ENCODE measurements around the gene KIF11.
"Not testable (repeated sequence)": the region's sequence is repeated elsewhere in the genome, so short reads cannot be mapped to it uniquely, and the experiment has no call there.

The KIF11 gene

GRCh38 chr10:92592761-92593618 lies at the start of gene KIF11:
Gene KIF11, plus strand, starts transcription at chr10:92593130. Its CDS starts 246 bp downstream, at chr10:92593376.
- peak; percentile 97 to 98 for DNase-seq

- DNase-seq, result peak; percentile 67 to 74
These were observed 48.6 kb upstream of the KIF11 start for GRCh38 chr10:92544296-92544695.

GRCh38 chr10:92545556-92545955 lies 47.4 kb upstream of the KIF11 start:
- DNase-seq, result no peak

- no peak for DNase-seq
These were observed 45.3 kb upstream of the KIF11 start for GRCh38 chr10:92547676-92548075.

- no peak for DNase-seq
These were observed 42.0 kb upstream of the KIF11 start for GRCh38 chr10:92550924-92551323.

DNA sequence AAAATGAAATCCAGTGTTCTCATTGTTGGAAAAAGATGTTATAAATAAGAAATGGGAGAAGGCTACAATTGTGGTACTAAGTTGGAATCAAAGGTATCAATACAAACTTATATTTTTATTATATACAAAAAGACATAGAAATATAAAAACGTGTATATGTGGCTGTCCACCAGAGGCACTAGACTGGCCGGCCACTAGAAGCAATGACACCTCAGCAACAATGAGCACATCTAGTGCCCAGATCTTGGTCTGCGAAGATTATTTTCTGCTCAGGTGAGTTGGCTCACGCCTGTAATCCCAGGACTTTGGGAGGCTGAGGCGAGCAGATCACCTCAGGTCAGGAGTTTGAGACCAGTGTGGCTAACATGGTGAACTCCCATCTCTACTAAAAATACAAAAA lies 40.6 kb upstream of the KIF11 start:
- no peak for DNase-seq

DNA sequence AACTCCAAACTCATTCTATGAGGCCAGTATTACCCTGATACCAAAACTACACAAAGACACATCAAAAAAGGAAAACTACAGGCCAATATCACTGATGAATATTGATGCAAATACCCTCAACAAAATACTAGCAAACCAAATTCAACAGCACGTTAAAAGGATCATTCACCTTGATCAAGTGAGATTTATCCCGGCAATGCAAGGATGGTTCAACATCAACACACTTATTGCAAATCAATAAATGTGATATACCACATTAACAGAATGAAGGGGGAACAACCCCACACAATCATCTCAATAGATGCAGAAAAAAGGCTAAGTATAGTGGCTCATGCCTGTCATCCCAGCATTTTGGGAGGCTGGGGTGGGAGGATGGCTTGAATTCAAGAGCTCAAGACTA lies 39.0 kb upstream of the KIF11 start:
- DNase-seq, result no peak

DNA sequence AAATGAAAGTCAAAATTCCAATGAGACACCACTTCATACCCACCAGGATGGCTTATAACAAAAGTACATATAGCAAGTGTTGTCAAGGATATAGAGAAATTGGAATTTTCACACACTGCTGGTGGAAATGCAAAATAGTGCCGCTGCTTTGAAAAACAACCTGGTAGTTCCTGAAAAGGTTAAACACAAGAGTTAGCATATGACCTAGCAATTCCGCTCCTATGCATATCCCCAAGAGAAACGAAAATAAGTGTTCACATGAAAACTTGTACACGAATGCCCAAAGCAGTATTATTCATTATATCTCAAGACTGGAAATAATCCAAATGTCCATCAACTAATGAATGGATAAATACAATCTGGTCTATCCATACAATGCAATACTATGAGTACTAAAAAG lies 33.9 kb upstream of the KIF11 start:
- no peak for DNase-seq

DNA sequence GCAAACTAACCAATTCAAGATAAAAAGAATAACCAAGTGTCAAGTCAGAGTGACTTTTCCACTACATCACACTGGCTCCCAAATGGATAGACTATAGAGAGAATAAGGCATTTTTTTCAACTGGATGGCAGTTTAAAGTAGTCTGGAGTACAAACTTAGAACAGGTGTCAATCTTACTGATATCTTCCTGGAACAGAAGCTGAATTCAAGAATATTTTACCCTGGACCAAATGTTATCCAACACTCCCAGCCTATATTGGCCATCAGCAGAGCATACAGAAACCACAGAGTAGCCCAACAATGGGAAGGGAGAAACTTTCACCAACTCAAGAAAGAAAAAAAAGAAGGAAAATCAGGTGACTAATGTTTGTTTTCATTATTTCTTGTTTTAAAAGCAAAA lies 30.5 kb upstream of the KIF11 start:
- DNase-seq, result no peak

- DNase-seq, result peak; percentile 49 to 65
These were observed 24.9 kb upstream of the KIF11 start for GRCh38 chr10:92567952-92568600.

DNA sequence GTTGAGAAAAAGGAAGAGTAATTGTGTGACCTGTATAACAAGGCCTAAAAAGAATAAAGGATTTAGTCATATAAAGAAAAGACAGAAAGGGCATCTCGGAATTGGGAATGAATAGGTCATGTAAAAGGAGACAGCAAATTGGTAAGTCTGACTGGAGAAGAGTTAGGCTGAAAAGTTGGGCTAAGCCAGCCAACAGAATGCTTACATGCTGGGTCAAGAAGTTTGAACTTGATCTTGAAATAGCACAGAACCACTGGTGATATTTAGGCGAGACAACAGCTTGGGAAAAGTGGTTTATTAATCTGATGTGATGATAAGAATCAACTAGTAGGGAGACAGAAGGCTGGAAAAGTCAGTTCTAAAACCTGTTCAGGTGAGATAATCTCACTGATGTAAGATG lies 23.9 kb upstream of the KIF11 start:
- no peak for DNase-seq

DNA sequence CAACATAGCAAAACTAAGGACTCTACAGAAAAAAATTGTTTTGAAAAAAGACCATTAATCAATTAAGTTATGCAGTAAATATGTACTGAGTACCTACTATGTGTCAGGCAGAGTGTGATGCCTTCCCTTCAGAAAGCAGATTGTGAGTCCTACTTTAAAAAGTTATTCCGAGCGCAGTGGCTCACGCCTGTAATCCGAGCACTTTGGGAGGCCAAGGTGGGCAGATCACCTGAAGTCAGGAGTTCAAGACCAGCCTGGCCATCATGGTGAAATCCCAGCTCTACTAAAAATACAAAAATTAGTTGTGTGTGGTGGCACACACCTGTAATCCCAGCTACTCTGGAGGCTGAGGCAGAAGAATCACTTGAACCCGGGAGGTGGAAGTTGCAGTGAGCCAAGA lies 23.3 kb upstream of the KIF11 start:
- DNase-seq, result not testable (repeated sequence)

DNA sequence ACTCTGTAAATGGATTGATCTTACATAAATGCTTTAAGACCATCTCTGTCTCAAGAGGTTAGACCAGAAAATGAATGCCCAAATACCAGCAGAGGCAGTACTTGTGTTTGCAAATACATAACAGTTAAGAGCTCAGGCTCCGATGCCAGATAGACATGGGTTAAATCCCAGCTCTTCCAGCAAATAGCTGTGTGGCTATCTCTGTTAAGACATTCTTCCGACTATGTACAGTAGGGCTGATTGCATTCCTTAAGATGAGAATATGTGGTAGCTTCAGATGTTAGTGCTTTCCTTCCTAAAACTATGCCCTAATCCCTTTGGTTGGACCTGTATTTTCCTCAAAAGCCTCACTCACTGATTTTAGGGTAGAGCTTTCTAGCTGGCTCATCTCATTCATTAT lies 21.3 kb upstream of the KIF11 start:
- no peak for DNase-seq

DNA sequence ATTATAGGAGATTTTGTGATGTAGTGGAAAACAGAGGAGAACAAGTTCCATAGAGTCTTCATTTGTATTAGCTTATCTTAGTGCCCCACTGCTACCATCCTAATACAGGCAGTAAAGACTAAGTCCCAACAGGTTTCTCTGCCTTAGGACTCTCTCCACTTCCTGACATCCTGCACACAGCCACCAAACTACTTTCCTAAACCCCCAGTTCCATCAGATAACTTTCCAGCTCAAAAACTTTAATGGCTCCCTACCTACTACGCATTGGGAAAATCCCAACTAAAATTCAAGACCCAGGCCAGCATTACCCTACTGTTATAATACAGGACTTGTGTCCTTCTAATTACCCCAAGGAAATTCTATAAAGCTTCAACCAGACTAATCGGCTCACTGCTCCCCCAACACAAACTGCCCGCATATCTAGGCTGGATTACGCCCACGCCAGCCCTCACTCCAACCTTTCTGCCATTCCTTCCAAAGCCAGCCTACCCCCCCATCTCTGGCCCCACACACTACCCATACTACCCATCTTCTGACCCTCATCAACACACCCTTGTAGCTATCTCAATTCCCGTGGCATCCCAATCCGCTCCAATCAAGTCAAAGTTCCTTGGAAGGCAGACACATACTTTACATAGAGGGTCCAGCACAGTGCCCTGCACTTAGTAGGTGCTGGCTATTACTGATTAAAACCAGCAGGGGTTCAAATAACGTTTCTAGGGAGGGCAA lies 20.4 kb upstream of the KIF11 start:
- no peak for DNase-seq

DNA sequence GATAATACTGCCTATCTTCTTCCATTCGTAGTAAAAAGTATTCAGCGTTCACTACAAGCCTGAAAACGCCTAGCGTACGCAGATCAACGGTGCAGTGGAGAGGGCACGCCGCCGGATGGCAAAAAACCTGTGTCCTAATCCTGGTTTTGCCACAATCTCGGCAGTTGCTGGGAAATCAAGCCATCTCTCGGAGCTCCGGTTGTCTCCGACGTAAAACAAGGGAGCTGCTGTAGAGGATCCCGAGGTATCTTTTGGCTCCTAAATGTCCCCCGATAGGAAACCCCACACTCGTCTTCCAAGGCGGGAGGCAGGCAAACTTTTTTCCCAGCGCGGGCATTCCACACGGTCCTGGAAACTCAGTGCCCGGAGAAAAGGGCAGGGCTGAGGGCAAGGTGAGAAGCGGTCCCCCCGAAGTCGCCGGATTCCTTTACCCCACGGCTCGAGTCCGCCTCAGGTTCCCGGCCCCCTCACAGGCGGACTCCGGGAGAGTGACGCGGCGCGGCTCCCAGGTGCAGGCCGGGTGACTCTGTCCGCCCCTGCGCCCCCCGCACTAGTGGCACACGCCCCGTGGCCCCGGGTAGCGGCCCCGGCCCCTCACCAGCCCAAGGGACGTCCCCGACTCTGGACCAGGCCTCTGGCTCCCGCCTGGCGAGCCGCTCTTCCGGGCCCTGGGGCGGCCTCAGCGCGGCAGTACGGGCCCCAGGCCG lies 19.7 kb upstream of the KIF11 start:
- peak; percentile 44 to 64 for DNase-seq

DNA sequence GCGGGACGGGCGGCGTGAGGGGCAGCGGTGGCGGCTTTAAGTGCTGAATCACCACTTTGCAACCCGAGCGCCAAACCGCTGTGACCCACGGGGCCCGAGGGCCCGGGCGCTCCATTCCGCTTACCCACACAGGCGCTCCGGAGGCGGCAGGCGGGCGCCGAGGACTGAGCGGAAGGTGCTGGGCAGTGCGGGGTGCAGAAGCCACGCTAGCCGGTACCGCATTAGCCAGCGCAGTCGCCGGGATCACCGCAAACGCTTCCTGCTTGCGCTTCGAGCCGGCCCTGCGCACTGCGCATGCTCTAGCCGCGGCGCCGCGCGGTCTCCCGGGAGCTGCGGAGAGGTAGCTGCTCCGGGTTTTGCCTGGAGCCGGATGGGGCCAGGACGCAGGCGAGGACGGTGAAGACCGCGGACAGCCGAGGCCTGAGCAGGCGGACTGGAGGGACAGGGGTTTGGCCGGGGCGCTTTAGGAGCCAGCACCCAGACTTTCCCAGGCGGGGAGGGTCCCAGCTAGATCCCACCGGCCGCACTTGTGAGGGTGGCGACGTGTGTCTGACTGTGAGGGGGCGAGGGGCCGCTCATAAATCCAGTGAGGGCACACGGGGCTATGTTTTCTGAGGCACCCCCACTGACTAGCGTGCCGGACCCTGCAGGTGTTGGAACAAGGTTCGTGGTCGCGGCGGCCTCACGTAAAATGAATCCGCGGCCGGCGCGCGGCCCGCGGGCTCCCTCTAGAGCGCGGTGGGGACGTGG lies 19.0 kb upstream of the KIF11 start, which contains the start of gene IDE:
Gene IDE (minus strand): TSS at position 296 of the 750 bp plus-strand sequence. CDS start 74 bp downstream, at position 222.
- DNase-seq, result peak; percentile 78 to 86

DNA sequence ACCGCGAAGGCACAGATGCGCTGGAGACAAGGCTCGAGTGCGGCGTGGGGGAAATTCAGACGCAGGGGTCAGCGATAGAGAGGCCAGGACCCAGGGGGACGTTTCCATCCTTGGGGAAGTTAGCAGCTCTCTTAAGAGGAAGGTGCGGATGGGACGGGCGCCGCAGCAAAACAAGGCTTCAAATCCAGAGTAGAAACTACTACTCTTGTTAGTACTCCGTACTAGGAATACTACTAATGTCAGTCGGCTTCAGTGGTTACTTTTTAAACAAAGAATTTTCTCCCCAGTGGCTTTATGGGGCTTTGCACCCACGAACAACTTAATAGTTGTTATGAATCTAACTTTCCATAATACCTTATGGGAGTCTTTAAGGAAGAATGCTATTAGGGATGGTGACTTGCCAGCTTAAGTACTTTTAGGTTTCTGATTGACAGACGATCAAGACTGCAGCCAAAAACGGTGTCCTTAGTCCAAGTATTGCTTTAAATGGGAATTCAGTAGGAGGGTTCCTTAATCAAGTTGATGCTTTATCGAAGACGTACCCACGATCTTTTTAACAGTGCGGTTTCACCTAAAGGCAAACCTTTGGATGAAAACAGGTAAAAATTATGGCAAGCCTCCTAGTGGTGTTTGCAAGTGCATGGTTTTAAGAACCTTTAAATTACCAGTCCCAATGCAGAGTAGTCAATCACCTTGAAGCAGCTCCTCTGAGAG lies 18.2 kb upstream of the KIF11 start:
- peak; percentile 59 to 82 for DNase-seq

DNA sequence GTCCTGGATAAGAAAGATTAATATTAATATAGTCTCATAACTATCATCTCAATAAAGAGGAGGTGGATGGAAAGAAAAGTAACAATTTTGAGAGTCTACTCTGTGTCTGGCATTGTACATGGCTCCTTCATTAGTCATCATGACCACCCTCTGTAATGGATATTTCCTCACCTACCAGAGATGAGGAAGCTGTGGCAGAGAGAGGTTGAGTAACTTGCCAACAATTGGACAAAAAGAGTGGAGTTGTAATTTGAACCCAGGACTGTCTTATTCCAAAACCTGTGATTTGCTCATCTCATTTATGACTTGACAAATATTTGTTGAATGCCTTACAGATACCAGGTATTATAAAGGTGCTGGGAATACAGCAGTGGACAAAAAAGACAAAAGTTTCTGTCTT lies 17.0 kb upstream of the KIF11 start:
- peak; percentile 66 to 74 for DNase-seq

DNA sequence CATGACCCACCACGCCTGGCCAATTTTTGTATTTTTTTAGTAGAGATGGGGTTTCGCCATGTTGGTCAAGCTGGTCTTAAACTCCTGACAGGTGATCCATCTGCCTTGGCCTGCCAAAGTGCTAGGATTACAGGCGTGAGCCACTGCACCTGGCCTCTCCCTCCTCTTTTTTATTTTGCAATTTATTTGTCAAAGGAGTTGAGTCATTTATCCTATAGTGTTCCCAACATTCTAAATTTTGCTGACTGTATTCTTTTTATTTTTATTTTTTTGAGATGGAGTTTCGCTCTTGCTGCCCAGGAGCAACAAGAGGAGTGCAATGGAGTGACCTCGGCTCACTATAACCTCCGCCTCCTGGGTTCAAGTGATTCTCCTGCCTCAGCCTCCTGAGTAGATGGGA lies 10.6 kb upstream of the KIF11 start:
- not testable (repeated sequence) for DNase-seq

DNA sequence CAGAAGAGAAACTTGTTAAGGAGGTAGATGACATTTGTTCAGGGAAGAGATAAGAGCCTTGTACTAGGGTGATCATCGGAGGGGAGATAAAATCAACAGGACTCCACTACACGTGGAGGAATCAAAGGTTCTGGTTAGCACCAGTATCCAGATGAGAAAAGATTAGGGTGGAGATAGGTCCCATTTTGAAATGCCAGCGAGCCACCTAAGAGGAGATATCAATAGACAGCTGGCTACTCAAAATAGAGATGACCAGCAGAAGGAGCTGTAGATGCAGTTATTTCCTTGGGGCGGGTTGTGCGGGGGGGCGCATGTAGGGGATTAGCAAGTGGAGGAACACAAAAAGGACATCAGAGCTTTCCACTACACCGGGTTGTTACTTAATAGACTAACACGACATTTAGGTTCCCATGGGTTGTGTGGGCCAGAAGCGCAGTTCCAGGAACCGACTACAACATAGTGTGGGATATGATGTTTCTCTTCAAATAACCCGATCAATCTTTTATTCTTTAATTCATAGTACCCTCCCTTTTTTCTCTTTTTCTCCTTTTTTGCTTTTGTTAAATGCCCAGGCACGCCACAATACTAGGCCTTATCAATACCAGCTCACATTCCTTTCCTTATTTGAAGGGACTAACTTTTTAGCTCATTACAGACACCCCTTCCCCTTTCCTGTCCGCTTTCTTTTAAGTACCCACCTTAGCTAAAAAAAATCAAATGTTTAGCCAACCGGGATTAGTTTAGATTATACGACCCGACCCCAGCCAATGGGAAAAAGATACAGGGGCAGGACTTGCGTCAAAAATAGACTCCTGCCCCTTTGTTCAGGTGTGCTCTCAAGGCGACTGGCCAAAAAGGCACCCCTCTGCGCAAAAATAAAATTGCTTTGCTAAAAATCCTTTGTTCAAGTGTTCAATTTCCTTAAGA lies 2.0 kb upstream of the KIF11 start:
- DNase-seq, result peak in 1 of 2 donors; percentile 47
